ENCODE measurements around the gene CIB1.
A peak's percentile ranks its signal among the peaks of the same experiment; 100 is the strongest.
"Not testable (repeated sequence)": the region's sequence is repeated elsewhere in the genome, so short reads cannot be mapped to it uniquely, and the experiment has no call there.

The CIB1 gene

DNA sequence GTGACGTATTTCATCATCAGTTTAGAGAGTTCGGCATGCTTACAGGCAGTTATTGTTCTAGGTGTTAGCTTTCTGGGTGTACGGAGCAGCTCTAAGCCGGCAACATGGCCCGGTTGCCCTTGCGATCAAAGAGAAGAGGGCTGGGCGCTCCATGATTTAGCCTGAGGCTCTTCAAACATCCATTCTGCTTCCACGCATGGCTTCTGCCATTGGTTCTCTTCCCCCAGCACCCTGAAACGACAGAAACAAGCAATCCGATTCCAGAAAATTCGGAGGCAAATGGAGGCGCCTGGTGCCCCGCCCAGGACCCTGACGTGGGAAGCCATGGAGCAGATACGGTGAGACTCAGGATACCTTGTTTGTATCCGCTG, 32.3 kb upstream of the CIB1 start:
- H3K4me3 ChIP-seq (ENCODE audit: low read length), result peak overlapping the region; percentile 89
- TF ChIP-seq, protein P1, sequence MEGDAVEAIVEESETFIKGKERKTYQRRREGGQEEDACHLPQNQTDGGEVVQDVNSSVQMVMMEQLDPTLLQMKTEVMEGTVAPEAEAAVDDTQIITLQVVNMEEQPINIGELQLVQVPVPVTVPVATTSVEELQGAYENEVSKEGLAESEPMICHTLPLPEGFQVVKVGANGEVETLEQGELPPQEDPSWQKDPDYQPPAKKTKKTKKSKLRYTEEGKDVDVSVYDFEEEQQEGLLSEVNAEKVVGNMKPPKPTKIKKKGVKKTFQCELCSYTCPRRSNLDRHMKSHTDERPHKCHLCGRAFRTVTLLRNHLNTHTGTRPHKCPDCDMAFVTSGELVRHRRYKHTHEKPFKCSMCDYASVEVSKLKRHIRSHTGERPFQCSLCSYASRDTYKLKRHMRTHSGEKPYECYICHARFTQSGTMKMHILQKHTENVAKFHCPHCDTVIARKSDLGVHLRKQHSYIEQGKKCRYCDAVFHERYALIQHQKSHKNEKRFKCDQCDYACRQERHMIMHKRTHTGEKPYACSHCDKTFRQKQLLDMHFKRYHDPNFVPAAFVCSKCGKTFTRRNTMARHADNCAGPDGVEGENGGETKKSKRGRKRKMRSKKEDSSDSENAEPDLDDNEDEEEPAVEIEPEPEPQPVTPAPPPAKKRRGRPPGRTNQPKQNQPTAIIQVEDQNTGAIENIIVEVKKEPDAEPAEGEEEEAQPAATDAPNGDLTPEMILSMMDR (conservative IDR thresholded peaks at IDR 0.05; ENCODE audit: low read depth, low read length), result no peak
- no peak for DNase-seq (ENCODE audit: low read depth)

- H3K4me3 ChIP-seq (ENCODE audit: low read length), result peak within 1 kb of the TSS; percentile 89
- peak; percentile 62 for DNase-seq (ENCODE audit: low read depth)
- TF ChIP-seq, protein P1 (conservative IDR thresholded peaks at IDR 0.05; ENCODE audit: low read depth, low read length), result no peak
Measured at GRCh38 chr15:90265271-90266060, 31.7 kb upstream of the CIB1 start, which contains the start of gene NGRN. Gene NGRN (plus strand): TSS chr15:90265672. CDS start chr15:90265713, 41 bp downstream.

DNA sequence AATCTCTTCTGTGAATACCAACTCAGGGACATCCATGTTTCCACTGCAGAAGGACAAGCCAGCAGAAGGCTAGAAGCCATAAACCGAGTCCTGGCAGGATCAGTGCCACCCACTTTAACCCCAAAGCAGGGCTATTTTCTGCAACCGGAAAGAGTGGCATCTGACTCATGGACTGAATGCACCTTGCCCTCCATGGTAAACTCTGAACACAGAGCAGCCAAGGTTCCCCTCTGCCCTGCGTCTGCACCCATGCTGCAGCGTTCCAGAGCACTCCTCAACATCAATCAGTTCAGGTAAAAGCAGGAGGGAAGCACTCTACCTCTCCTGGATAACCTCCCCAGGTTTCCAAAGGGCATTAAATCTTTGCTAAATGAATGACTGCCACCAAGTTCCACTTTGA, 30.9 kb upstream of the CIB1 start:
- DNase-seq (ENCODE audit: low read depth), result no peak
- TF ChIP-seq, protein P1 (conservative IDR thresholded peaks at IDR 0.05; ENCODE audit: low read depth, low read length), result no peak
- peak overlapping the region; percentile 89 for H3K4me3 ChIP-seq (ENCODE audit: low read length)

DNA sequence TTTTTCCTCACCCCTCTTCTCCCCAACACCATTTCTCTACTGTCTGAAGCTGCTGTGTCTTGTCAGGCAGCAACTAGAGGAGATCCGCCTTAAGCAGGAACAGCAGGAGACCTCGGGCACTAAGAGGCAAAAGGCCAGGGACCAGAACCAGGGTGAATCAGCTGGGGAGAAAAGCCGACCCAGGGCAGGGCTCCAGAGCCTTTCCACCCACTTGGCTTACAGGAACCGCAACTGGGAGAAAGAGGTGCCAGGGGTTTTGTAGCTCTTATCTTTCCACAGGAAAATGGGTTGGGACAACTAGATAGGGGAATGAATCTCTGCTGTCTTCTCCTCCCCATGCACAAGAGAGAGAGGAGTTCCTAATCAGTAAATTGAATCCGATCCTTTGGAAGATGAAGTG, 28.7 kb upstream of the CIB1 start:
- DNase-seq (ENCODE audit: low read depth), result no peak
- no peak overlapping the region for H3K4me3 ChIP-seq (ENCODE audit: low read length)
- TF ChIP-seq, protein P1 (conservative IDR thresholded peaks at IDR 0.05; ENCODE audit: low read depth, low read length), result no peak

- no peak for DNase-seq (ENCODE audit: low read depth)
- no peak overlapping the region for H3K4me3 ChIP-seq (ENCODE audit: low read length)
- TF ChIP-seq, protein P1 (conservative IDR thresholded peaks at IDR 0.05; ENCODE audit: low read depth, low read length), result no peak
Measured at GRCh38 chr15:90261811-90262210, 28.1 kb upstream of the CIB1 start.

DNA sequence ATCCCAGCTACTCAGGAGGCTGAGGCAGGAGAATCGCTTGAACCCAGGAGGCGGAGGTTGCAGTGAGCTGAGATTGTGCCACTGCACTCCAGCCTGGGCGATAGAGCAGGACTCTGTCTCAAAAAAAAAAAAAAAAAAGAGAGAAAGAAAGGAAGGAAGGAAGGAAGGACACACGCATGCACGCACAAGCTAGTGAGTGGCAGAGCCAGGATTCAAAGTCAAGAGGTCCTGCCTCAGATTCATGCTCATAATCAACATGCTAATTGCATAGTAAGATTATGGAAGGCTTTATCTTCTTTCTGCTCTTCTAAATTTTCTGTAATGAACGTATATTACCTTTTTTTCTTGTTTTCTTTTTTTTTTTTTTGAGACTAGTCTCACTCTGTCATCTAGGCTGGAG, 27.0 kb upstream of the CIB1 start:
- not testable (repeated sequence) for H3K4me3 ChIP-seq (ENCODE audit: low read length); DNase-seq (ENCODE audit: low read depth)

GRCh38 chr15:90259524-90259923, 25.8 kb upstream of the CIB1 start:
- DNase-seq (ENCODE audit: low read depth), result no peak
- TF ChIP-seq, protein P1 (conservative IDR thresholded peaks at IDR 0.05; ENCODE audit: low read depth, low read length), result no peak
- H3K4me3 ChIP-seq (ENCODE audit: low read length), result no peak overlapping the region
